OCI-LY3 (cell line): Measurements from ENCODE around the gene RBM41.

Experiments used
- H2AFZ ChIP-seq: fragments of 200-600, 300-600 bp; shearing (Covaris generic); 2 replicates; pipeline ENCODE4 v1.6.0; 2014; ENCODE audit warnings: antibody characterized with exemption, low read depth, low read length
- H3K27ac ChIP-seq: fragments of 200-600, 300-600 bp; sonication (generic); 2 replicates; pipeline ENCODE4 v1.5.1; 2014; ENCODE audit warnings: mild to moderate bottlenecking, low read length, moderate library complexity, mixed read lengths
- H3K27me3 ChIP-seq: fragments of 200-600, 300-600 bp; sonication (generic); 2 replicates; pipeline ENCODE4 v1.6.1; 2014; ENCODE audit warnings: low read depth, low read length, mixed read lengths
- H3K36me3 ChIP-seq: fragments of 200-600, 300-600 bp; sonication (generic); replicated peaks from 2 replicates; pipeline ENCODE3; 2014; ENCODE audit warnings: low read depth, low read length, mixed read lengths
- H3K4me1 ChIP-seq: fragments of 300-600, 200-600 bp; sonication (generic); 2 replicates; pipeline ENCODE4 v1.6.1; 2014; ENCODE audit warnings: low read length, mixed read lengths
- H3K4me2 ChIP-seq: fragments of 200-600, 300-600 bp; sonication (generic); 2 replicates; pipeline ENCODE4 v1.6.1; 2014; ENCODE audit warnings: low read length, mixed read lengths
- H3K4me3 ChIP-seq: fragments of 300-600, 200-600 bp; sonication (generic); 2 replicates; pipeline ENCODE4 v1.5.1; 2014; ENCODE audit warnings: antibody characterized with exemption, mild to moderate bottlenecking, low read length, moderate library complexity
- H3K79me2 ChIP-seq: fragments of 300-600, 200-600 bp; shearing (Covaris generic); 2 replicates; pipeline ENCODE4 v1.6.1; 2014; ENCODE audit warnings: mild to moderate bottlenecking, low read length, mixed read lengths
- H3K9ac ChIP-seq: fragments of 300-600, 200-600 bp; shearing (Covaris generic); 2 replicates; pipeline ENCODE4 v1.6.0; 2014; ENCODE audit warnings: mild to moderate bottlenecking, low read length, moderate library complexity
- H3K9me3 ChIP-seq: fragments of 200-600, 300-600 bp; shearing (Covaris generic); 2 replicates; pipeline ENCODE4 v1.6.1; 2014; ENCODE audit warnings: low read length, mixed read lengths; ENCODE audit not compliant: insufficient read depth
- H4K20me1 ChIP-seq: fragments of 200-600, 300-600 bp; sonication (generic); 2 replicates; pipeline ENCODE4 v1.6.1; 2016; ENCODE audit warnings: low read length, mixed read lengths; ENCODE audit not compliant: insufficient read depth
- EZH2phosphoT487 ChIP-seq: fragments of 200-600 bp; shearing (Covaris generic); IDR thresholded peaks from 2 replicates; pipeline ENCODE4 v1.6.1; 2018; ENCODE audit warnings: antibody characterized with exemption, mixed run types, low read depth
- TF ChIP-seq, protein P1 (sequence below): fragments of 200-600, 300-600 bp; sonication (generic); IDR thresholded peaks from 2 replicates; pipeline ENCODE4 v1.5.1; 2014; ENCODE audit warnings: antibody characterized with exemption, low read length, low read depth

RBM41 gene

DNA sequence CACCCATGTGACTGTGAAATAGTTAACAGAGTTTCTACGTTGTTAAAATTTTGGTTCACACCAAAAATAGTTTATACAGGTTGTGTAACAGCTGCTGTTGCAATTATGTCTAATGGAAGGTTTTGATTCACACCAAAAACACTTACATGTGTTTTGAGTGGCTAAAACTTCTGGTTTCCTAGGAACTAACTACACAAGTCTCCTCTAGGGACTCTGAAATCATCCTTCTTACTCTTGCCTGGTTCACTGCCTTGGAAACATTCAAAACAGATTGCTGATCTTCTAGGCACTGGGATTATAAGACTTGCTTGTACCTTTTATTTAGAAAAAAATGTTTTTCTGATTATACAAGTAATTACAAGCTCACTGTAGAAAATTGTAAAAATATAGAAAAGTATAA is 103.7 kb downstream of the RBM41 start:
- Histone ChIP-seq H3K36me3 (no peaks in the 10 kb centered on the region), H3K27ac (no peak overlapping the region), H3K4me1 (no peaks in the 10 kb centered on the region), H3K4me2 (no peak overlapping the region), H3K4me3 (no peak overlapping the region), H3K27me3 (no peaks in the 10 kb centered on the region), H4K20me1 (no peaks in the 10 kb centered on the region), H3K79me2 (no peaks in the 10 kb centered on the region), H2AFZ (no peak overlapping the region), H3K9me3 (no peaks in the 10 kb centered on the region), H3K9ac (no peak overlapping the region)
- no peak for TF ChIP-seq EZH2phosphoT487
- TF ChIP-seq, protein P1, sequence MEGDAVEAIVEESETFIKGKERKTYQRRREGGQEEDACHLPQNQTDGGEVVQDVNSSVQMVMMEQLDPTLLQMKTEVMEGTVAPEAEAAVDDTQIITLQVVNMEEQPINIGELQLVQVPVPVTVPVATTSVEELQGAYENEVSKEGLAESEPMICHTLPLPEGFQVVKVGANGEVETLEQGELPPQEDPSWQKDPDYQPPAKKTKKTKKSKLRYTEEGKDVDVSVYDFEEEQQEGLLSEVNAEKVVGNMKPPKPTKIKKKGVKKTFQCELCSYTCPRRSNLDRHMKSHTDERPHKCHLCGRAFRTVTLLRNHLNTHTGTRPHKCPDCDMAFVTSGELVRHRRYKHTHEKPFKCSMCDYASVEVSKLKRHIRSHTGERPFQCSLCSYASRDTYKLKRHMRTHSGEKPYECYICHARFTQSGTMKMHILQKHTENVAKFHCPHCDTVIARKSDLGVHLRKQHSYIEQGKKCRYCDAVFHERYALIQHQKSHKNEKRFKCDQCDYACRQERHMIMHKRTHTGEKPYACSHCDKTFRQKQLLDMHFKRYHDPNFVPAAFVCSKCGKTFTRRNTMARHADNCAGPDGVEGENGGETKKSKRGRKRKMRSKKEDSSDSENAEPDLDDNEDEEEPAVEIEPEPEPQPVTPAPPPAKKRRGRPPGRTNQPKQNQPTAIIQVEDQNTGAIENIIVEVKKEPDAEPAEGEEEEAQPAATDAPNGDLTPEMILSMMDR: no peak
